Measurements from ENCODE around the gene LOXHD1. TPM values are rescaled to one million over a fixed set of nuclear protein-coding genes. Genes with fewer than 3 reads are reported as not detected.
A peak's percentile ranks its signal among the peaks of the same experiment; 100 is the strongest.

Gene LOXHD1
- total RNA-seq, 2 donors from 2014 or later: 0.27 to 5.5 TPM

DNA sequence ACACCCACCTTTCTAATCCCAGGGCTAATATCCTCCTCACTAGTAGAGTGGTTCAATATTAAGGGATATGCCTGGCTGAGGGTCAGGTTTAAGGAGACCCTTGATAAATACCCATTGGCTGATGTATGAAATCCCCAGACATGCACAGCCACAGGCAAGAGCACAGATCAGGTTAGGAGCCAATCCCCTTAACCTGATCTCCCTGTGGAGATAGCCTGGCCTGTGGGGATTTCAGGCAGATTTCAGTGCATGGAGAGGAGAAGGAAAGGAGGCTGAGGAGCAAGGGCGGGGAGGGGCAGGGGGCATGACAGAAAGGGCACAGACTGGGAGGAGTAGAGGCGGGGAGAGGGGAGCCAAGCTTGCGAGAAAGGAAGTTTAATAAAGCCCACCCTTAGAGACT lies 129.0 kb downstream of the LOXHD1 start:
- Histone ChIP-seq H3K27ac (no peak overlapping the region), H3K36me3 (no peaks in the 10 kb centered on the region), H3K9me3 (no peaks in the 10 kb centered on the region), H3K27me3 (replicated peaks; ENCODE audit: insufficient read depth) (no peaks in the 10 kb centered on the region), H3K4me1 (ENCODE audit: control insufficient read depth in 1 of 2, low read depth in 2 of 2) (no peaks in the 10 kb centered on the region), H3K4me3 (no peak overlapping the region)
- DNase-seq (ENCODE audit: low spot score): no peak
- no peak for TF ChIP-seq CTCF (IDR thresholded peaks at IDR 0.05)
- no peak for ATAC-seq (ENCODE audit: insufficient number of reproducible peaks, low FRiP score, low read depth)

DNA sequence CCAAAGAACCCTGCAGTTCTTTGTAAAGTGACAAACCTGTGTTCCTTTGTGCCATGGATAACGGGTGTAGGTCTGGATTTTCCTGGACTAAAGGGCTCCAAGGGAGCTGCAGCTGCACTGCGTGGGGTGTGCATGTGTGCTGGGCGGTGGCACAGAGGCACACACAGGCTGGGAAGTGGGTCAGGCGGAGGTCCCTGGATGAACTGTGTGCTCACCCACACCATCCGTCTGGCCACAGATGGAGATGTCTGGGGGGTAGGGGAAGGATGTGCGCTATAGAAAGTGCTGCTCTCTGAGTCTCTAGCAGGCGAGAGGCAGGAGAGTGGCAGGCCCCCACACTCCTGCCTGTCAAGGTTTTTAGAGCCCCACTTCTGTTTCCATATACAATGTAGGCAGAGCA lies 137.2 kb downstream of the LOXHD1 start:
- TF ChIP-seq CTCF (IDR thresholded peaks at IDR 0.05): no peak
- Histone ChIP-seq H3K9me3 (no peaks in the 10 kb centered on the region), H3K27me3 (replicated peaks; ENCODE audit: insufficient read depth) (no peaks in the 10 kb centered on the region), H3K27ac (no peak overlapping the region), H3K4me3 (no peak overlapping the region), H3K4me1 (ENCODE audit: control insufficient read depth in 1 of 2, low read depth in 2 of 2) (no peaks in the 10 kb centered on the region), H3K36me3 (no peaks in the 10 kb centered on the region)
- ATAC-seq (ENCODE audit: insufficient number of reproducible peaks, low FRiP score, low read depth) (no peak), DNase-seq (ENCODE audit: low spot score) (no peak)

DNA sequence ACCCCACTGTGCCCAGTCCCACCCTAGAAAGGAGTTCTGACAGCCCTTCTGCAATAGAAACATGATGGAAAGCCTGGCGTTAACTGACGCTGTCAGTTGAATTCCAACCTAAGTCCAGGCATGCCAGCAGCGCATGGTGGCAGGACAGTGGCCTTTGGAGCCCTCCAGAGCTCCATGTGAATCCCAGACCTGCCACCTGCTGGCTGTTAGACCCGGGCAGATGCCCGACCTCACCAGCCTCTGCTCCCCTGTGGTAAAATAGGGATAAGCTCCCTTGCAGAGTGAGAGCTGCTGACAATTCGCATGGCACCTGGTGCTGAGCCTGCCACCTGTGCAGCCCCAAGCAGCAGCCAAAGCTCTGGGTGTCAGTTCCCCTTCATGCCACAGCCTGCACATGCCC lies 138.6 kb downstream of the LOXHD1 start:
- H3K27ac ChIP-seq: no peak overlapping the region
- no peaks in the 10 kb centered on the region for H3K4me1 ChIP-seq (ENCODE audit: control insufficient read depth in 1 of 2, low read depth in 2 of 2)
- no peak overlapping the region for H3K4me3 ChIP-seq
- peak; percentile 17 for TF ChIP-seq CTCF (IDR thresholded peaks at IDR 0.05)
- H3K9me3 ChIP-seq: no peaks in the 10 kb centered on the region
- H3K27me3 ChIP-seq (replicated peaks; ENCODE audit: insufficient read depth): no peaks in the 10 kb centered on the region
- ATAC-seq (ENCODE audit: insufficient number of reproducible peaks, low FRiP score, low read depth) (no peak), DNase-seq (ENCODE audit: low spot score) (no peak)
- no peaks in the 10 kb centered on the region for H3K36me3 ChIP-seq

DNA sequence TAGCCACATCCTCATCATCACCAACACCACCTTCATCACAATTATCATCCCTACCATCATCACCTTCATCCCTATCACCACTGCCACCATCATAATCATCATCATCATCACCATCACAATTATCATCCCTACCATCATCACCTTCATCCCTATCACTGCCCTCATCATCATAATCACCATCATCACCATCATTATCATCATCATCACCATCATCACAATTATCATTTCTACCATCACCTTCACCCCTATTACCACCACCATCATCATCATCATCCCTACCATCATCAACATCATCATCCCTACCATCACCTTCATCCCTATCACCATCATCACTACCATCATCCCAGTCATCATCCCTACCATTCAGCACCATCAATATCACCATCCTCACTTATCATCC lies 140.5 kb downstream of the LOXHD1 start:
- DNase-seq (ENCODE audit: low spot score): no peak
- H3K36me3 ChIP-seq: no peaks in the 10 kb centered on the region
- no peak for TF ChIP-seq CTCF (IDR thresholded peaks at IDR 0.05)

GRCh38 chr18:46510386-46510785 lies 146.6 kb downstream of the LOXHD1 start:
- H3K9me3 ChIP-seq: no peaks in the 10 kb centered on the region
- H3K36me3 ChIP-seq: no peaks in the 10 kb centered on the region
- TF ChIP-seq CTCF (IDR thresholded peaks at IDR 0.05): no peak
- H3K4me3 ChIP-seq: no peak overlapping the region
- H3K27me3 ChIP-seq (replicated peaks; ENCODE audit: insufficient read depth): no peaks in the 10 kb centered on the region
- H3K4me1 ChIP-seq (ENCODE audit: control insufficient read depth in 1 of 2, low read depth in 2 of 2): no peaks in the 10 kb centered on the region
- DNase-seq (ENCODE audit: low spot score) (no peak), ATAC-seq (ENCODE audit: insufficient number of reproducible peaks, low FRiP score, low read depth) (no peak)
- H3K27ac ChIP-seq: no peak overlapping the region

More for the DNA sequence above, 140.5 kb downstream of the LOXHD1 start:
- no peak overlapping the region for H3K27ac ChIP-seq
- H3K4me3 ChIP-seq: no peak overlapping the region
- no peaks in the 10 kb centered on the region for H3K27me3 ChIP-seq (replicated peaks; ENCODE audit: insufficient read depth)
- no peak for ATAC-seq (ENCODE audit: insufficient number of reproducible peaks, low FRiP score, low read depth)
- H3K4me1 ChIP-seq (ENCODE audit: control insufficient read depth in 1 of 2, low read depth in 2 of 2): no peaks in the 10 kb centered on the region
- H3K9me3 ChIP-seq: no peaks in the 10 kb centered on the region
